Naive thymus-derived CD8-positive, alpha-beta T cell (primary cell): Measurements from ENCODE around the gene RFX3. TPM values are rescaled to one million over a fixed set of nuclear protein-coding genes. Genes with fewer than 3 reads are reported as not detected.

Experiments
- ATAC-seq, 2 donors: fragments of 150-1000 bp; cut with Tn5 transposase in 1 of 2; sonication (Bioruptor Pico), chemical (Tn5 transposase) in 1 of 2; 1 replicate in 1 of 2; 2 replicates in 1 of 2; pipeline ENCODE4 v1.10.0; 2021; ENCODE audit warnings: mild to moderate bottlenecking in 2 of 2, moderate library complexity in 2 of 2
- POLR2A ChIA-PET: fragments of 350-600 bp; sonication (Branson Sonifier 250); formaldehyde crosslinking; loops from one replicate; lab custom pipeline; 2021; ENCODE audit warnings: antibody characterized with exemption; lab: Charles Lee
- DNase-seq, 10 donors: peaks; one replicate each; pipeline versions ENCODE4 v3.0.0 to v3.0.0-alpha.2; 2020 to 2022
- H3K27ac Mint-ChIP-seq, 10 donors: one replicate each; pipeline ENCODE4 v1.8.0; 2020 to 2022; ENCODE audit warnings: mild to moderate bottlenecking in 10 of 10, mixed read lengths in 10 of 10, moderate library complexity in 4 of 10, inconsistent platforms in 1 of 10
- H3K27me3 Mint-ChIP-seq, 5 donors: one replicate each; pipeline ENCODE4 v1.8.0; 2021 to 2022; ENCODE audit warnings: mixed read lengths in 5 of 5
- H3K36me3 Mint-ChIP-seq, 3 donors: one replicate each; pipeline ENCODE4 v1.8.0; 2020 to 2022; ENCODE audit warnings: mixed read lengths in 3 of 3, mild to moderate bottlenecking in 2 of 3, inconsistent platforms in 1 of 3
- H3K4me1 Mint-ChIP-seq, 4 donors: one replicate each; pipeline ENCODE4 v1.8.0; 2021 to 2022; ENCODE audit warnings: mixed read lengths in 4 of 4
- H3K4me3 Mint-ChIP-seq, 10 donors: one replicate each; pipeline ENCODE4 v1.8.0; 2020 to 2022; ENCODE audit warnings: mild to moderate bottlenecking in 10 of 10, mixed read lengths in 10 of 10, moderate library complexity in 6 of 10, inconsistent platforms in 1 of 10
- H3K9me3 Mint-ChIP-seq, 9 donors: one replicate each; pipeline ENCODE4 v1.8.0; 2020 to 2022; ENCODE audit warnings: mixed read lengths in 9 of 9, mild to moderate bottlenecking in 3 of 9, inconsistent platforms in 1 of 9, moderate library complexity in 1 of 9
- polyA plus RNA-seq, 3 donors: library from polyadenylated mRNA; unstranded; fragments of 300-500 nt; fragmentation: Illumina TruSeq; gene quantifications; one replicate each; pipeline ENCODE4 v1.2.3, GENCODE V29; 2021
- total RNA-seq, 8 experiments: library from RNA in 2 of 8; stranded (reverse) in 2 of 8; gene quantifications; one replicate each; pipeline ENCODE4 v1.2.3 and lab custom pipeline; 2021 to 2026

RFX3 gene
- total and polyA plus RNA-seq, 5 experiments from 2014 or later = 4.1 to 25.0 (median 4.5) TPM

- POLR2A ChIA-PET = no interaction called here
- peaks cover 0 to 3% (median 0%) of the 10 kb centered on the region in 9 donors for H3K9me3 Mint-ChIP-seq
- H3K27ac Mint-ChIP-seq = no peak overlapping the region
- H3K4me3 Mint-ChIP-seq = no peak overlapping the region
- H3K36me3 Mint-ChIP-seq = no peaks in the 10 kb centered on the region
- no peak for DNase-seq
- H3K4me1 Mint-ChIP-seq = no peaks in the 10 kb centered on the region
- ATAC-seq = no peak
- H3K27me3 Mint-ChIP-seq = peaks cover 16 to 46% (median 29%) of the 10 kb centered on the region in 5 donors
These were observed 355.0 kb downstream of the RFX3 start for GRCh38 chr9:3170819-3171218.
